RWPE2 (cell line): ENCODE data around the gene CHRM4.
"Not testable (repeated sequence)": the region's sequence is repeated elsewhere in the genome, so short reads cannot be mapped to it uniquely, and the experiment has no call there.

Experiments used
- ATAC-seq: fragments of 200-7000 bp; cut with Tn5 transposase; 3 replicates; pipeline ENCODE4 v1.9.1; 2021; ENCODE audit warnings: low read depth
- DNase-seq: peaks from one replicate; pipeline ENCODE4 v3.0.0-alpha.2; 2020; ENCODE audit warnings: low spot score
- H3K27ac ChIP-seq: fragments of 450-650 bp; 2 replicates; pipeline ENCODE4 v1.5.1; 2017; ENCODE audit warnings: mild to moderate bottlenecking; ENCODE audit not compliant: poor library complexity, severe bottlenecking
- H3K27me3 ChIP-seq: fragments of 250-450 bp; sonication (Bioruptor Pico); 2 replicates; pipeline ENCODE4 v1.5.1; 2021; ENCODE audit warnings: mild to moderate bottlenecking, moderate library complexity; ENCODE audit not compliant: insufficient read depth, poor library complexity, severe bottlenecking
- H3K36me3 ChIP-seq: fragments of 250-450 bp; sonication (Bioruptor Pico); 2 replicates; pipeline ENCODE4 v1.5.1; 2020; ENCODE audit warnings: low read depth, mild to moderate bottlenecking, moderate library complexity
- H3K4me1 ChIP-seq: fragments of 250-450 bp; sonication (Bioruptor Pico); 2 replicates; pipeline ENCODE4 v1.5.1; 2021; ENCODE audit warnings: mild to moderate bottlenecking, moderate library complexity; ENCODE audit not compliant: insufficient read depth, poor library complexity, severe bottlenecking
- H3K4me3 ChIP-seq: fragments of 250-450 bp; sonication (Bioruptor Pico); 2 replicates; pipeline ENCODE4 v1.5.1; 2021; ENCODE audit warnings: mild to moderate bottlenecking, moderate library complexity; ENCODE audit not compliant: severe bottlenecking
- H3K9me3 ChIP-seq: fragments of 250-450 bp; sonication (Bioruptor Pico); 2 replicates; pipeline ENCODE4 v1.5.1; 2021; ENCODE audit warnings: mild to moderate bottlenecking, moderate library complexity; ENCODE audit not compliant: severe bottlenecking
- CTCF ChIP-seq: fragments of 450-650 bp; IDR thresholded peaks from one replicate; pipeline ENCODE4 v1.5.1; 2017; ENCODE audit warnings: mild to moderate bottlenecking, moderate library complexity; ENCODE audit not compliant: poor library complexity, severe bottlenecking

Gene CHRM4

DNA sequence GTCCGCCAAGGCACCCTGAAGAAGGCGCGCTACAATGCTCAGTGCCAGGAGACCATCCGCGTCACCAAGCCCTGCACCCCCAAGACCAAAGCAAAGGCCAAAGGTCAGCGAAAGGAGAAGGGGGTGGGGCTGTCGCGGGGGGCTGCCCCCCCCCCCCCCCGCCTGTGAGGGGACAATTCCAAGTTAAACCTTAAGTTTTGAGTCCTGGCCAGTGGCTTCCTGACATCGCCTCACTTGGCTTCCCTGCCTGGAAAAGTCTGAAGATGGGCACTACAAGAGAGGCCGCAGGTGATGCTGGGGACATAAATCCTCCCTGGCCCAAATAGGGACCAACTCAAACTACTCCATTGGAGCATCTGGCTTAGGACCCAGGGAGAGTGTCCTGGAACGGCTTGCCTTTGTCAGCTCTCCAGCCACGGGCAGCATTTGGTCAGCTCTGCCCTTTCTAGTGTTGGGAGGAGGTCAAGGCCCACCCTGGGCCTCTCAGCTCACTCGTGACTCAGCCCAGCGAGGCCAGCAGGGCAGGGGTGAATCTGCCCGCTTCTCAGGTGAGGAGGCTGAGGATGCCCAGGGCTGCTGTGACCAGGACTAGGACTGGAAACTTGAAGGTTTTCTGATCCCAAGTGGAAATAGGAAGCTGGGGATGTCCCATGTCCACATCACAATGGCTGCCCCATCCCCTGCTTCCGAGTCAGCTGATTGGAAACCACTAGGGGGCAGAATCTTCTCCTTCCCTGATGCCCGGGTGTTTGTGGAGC lies 8.8 kb downstream of the CHRM4 start:
- DNase-seq (no peak), ATAC-seq (no peak)
- Histone ChIP-seq H3K4me3 (peak overlapping the region; percentile 55), H3K27ac (no peak overlapping the region), H3K27me3 (no peaks in the 10 kb centered on the region), H3K9me3 (no peaks in the 10 kb centered on the region), H3K4me1 (no peaks in the 10 kb centered on the region), H3K36me3 (0 out of 2 replicates have a peak, but pooled peaks cover 7% of the 10 kb centered on the region)
- peak; percentile 57 for TF ChIP-seq CTCF

DNA sequence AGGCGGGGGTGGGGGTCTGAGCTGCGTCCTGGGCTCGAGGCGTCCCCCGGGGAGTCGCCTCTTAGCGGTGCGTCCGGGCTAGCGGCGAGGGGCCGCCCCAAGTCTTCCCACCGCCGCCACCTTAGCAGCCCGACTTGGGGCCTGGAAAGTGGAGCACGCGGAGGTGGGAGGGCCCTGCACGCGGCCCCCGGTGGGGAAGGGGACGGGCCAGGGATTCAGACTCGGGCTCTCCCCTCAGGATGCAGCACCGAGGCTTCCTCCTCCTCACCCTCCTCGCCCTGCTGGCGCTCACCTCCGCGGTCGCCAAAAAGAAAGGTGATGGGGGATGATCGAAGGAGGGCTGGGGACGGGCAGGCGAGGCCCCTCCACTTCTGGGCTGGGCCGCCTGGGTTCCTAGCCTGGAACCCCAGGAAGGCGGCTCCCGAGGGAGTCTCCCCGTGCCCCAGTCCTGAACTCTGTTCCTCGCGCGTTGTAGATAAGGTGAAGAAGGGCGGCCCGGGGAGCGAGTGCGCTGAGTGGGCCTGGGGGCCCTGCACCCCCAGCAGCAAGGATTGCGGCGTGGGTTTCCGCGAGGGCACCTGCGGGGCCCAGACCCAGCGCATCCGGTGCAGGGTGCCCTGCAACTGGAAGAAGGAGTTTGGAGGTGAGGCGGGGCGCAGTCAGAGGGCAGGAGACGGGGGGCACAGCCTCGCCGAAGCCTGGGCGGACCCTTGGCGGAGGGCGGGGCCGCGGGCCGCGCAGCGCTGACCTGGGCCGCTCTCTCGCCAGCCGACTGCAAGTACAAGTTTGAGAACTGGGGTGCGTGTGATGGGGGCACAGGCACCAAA lies 9.5 kb downstream of the CHRM4 start:
- no peak for TF ChIP-seq CTCF
- Histone ChIP-seq H3K27me3 (no peaks in the 10 kb centered on the region), H3K27ac (peak overlapping the region; percentile 34), H3K36me3 (0 out of 2 replicates have a peak, but pooled peaks cover 7% of the 10 kb centered on the region), H3K4me1 (no peaks in the 10 kb centered on the region), H3K4me3 (peak overlapping the region; percentile 55), H3K9me3 (no peaks in the 10 kb centered on the region)
- ATAC-seq, result peak; percentile 29; the same call in 2 of the 3 replicates
- no peak for DNase-seq

GRCh38 chr11:46381048-46381818 lies 10.3 kb downstream of the CHRM4 start, which contains the start of gene MDK:
MDK (plus strand) TSS chr11:46381669; CDS start chr11:46382058, 389 bp downstream.
- Histone ChIP-seq H3K36me3 (0 out of 2 replicates have a peak, but pooled peaks cover 7% of the 10 kb centered on the region), H3K4me3 (peak within 1 kb of the TSS; percentile 55), H3K9me3 (no peaks in the 10 kb centered on the region), H3K27ac (peak within 1 kb of the TSS; percentile 34), H3K27me3 (no peaks in the 10 kb centered on the region), H3K4me1 (no peaks in the 10 kb centered on the region)
- TF ChIP-seq CTCF, result no peak
- peak; percentile 24 for ATAC-seq
- DNase-seq, result no peak

GRCh38 chr11:46380340-46381047 lies 11.1 kb downstream of the CHRM4 start:
- TF ChIP-seq CTCF, result no peak
- H3K4me1 ChIP-seq, result no peaks in the 10 kb centered on the region
- peak; percentile 27 for ATAC-seq
- H3K36me3 ChIP-seq, result peaks cover 10% of the 10 kb centered on the region; the same call in 1 of the 2 replicates
- no peaks in the 10 kb centered on the region for H3K9me3 ChIP-seq
- peak overlapping the region; percentile 34 for H3K27ac ChIP-seq
- no peak for DNase-seq
- no peaks in the 10 kb centered on the region for H3K27me3 ChIP-seq
- peak overlapping the region; percentile 55 for H3K4me3 ChIP-seq

GRCh38 chr11:46379482-46380293 lies 11.9 kb downstream of the CHRM4 start:
- peaks cover 17% of the 10 kb centered on the region for H3K36me3 ChIP-seq
- not testable (repeated sequence) for DNase-seq, H3K9me3 ChIP-seq, H3K27ac ChIP-seq, H3K27me3 ChIP-seq, H3K4me3 ChIP-seq, H3K4me1 ChIP-seq
- peak; percentile 10; the same call in 2 of the 3 replicates for ATAC-seq
